BLaER1 (cell line): ENCODE data around the gene CGREF1.

Source experiments
- H3K27ac ChIP-seq: shearing (Covaris generic); formaldehyde crosslinking; 2 replicates; pipeline ENCODE4 v1.8.1; 2022
- H3K27me3 ChIP-seq: shearing (Covaris generic); formaldehyde crosslinking; 2 replicates; pipeline ENCODE4 v1.8.1; 2022
- H3K36me3 ChIP-seq: shearing (Covaris generic); formaldehyde crosslinking; 2 replicates; pipeline ENCODE4 v1.8.1; 2022
- H3K4me1 ChIP-seq: shearing (Covaris generic); formaldehyde crosslinking; 2 replicates; pipeline ENCODE4 v1.8.1; 2022
- H3K4me2 ChIP-seq: shearing (Covaris generic); formaldehyde crosslinking; 2 replicates; pipeline ENCODE4 v1.8.1; 2022
- H3K4me3 ChIP-seq: shearing (Covaris generic); formaldehyde crosslinking; 2 replicates; pipeline ENCODE4 v1.8.1; 2022
- H3K9ac ChIP-seq: shearing (Covaris generic); formaldehyde crosslinking; 2 replicates; pipeline ENCODE4 v1.8.1; 2022
- H3K9me3 ChIP-seq: shearing (Covaris generic); formaldehyde crosslinking; 2 replicates; pipeline ENCODE4 v1.8.1; 2022
- H4K20me1 ChIP-seq: shearing (Covaris generic); formaldehyde crosslinking; 2 replicates; pipeline ENCODE4 v1.8.1; 2022
- Cebpa-rat ChIP-seq: shearing (Covaris generic); IDR thresholded peaks from 2 replicates; pipeline ENCODE4 v1.8.1; 2022

CGREF1 gene

DNA sequence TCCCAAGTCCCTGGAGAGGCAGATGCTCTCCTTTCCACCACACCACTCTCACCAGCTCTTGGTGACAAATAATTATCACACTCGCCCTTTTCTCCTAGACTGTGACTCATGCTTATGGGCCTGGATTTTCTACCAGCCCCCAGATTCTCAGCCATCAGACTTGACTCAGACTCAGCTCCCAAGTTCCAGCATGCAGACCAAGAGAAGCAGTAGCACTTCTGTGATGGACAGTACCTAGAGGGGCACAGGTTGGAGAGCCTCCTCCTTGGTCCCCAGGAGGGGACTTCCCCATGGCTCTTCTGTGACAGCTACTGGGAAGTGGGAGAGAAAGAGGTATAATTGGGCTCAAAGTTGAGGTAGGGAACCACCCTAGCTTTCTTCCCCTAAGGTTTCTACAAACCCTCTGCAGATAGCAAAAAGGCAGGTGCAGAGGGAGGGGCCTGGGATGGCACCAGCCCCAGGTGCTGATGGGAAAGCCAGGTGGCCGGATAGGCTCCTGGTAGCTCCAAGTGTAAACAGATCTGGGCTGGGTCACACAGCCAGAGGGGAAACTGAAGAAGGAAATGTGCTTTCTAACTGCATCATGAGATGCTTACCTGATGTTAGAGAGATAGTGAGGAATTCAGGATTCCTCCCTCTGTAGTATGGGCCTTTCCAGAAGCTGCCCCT, 34.0 kb upstream of the CGREF1 start:
- no peaks in the 10 kb centered on the region for H4K20me1 ChIP-seq
- H3K27ac ChIP-seq = no peak overlapping the region
- no peak overlapping the region for H3K4me3 ChIP-seq
- no peaks in the 10 kb centered on the region for H3K9me3 ChIP-seq
- H3K9ac ChIP-seq = no peak overlapping the region
- H3K4me1 ChIP-seq = peaks cover 3% of the 10 kb centered on the region
- H3K36me3 ChIP-seq = no peaks in the 10 kb centered on the region
- no peaks in the 10 kb centered on the region for H3K27me3 ChIP-seq
- no peak for TF ChIP-seq Cebpa-rat
- no peak overlapping the region for H3K4me2 ChIP-seq

DNA sequence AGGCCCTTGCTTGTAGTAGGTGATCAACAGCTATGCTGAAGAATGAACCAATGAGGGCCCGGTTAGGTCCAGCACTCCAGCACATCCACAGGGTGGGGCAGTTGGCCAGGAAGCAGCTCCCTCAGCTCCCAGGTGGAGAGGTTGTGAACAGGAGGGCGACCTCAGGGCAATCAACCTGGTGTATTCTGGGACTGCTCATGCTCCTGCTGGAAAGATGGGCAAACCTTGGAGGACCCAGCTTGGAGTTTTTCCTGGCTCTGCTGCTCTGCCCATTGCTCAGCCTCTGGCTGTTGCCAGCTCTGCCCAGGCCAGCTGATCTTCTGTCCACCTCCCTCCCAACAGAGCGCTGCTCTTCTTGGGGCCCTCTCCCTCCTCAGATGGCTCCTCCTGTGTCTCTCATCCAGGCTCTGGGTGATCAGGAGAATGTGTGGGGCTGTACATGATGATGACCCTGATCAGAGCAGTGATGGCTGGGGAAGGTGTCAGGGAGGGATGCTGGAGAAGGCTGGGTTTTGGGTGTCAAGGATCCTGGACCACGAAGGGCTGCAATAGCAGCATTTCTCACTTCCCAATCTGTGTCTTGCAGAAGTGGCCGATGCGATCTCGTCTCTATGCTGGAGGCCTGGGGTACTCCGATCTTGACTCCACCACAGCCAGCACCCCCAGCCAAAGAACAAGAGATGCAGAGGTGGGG, 33.3 kb upstream of the CGREF1 start:
- no peak for TF ChIP-seq Cebpa-rat
- no peaks in the 10 kb centered on the region for H3K9me3 ChIP-seq
- H3K4me3 ChIP-seq = no peak overlapping the region
- H3K27me3 ChIP-seq = no peaks in the 10 kb centered on the region
- H3K9ac ChIP-seq = no peak overlapping the region
- no peaks in the 10 kb centered on the region for H4K20me1 ChIP-seq
- H3K36me3 ChIP-seq = no peaks in the 10 kb centered on the region
- H3K4me1 ChIP-seq = peaks cover 10% of the 10 kb centered on the region
- H3K4me2 ChIP-seq = no peak overlapping the region
- no peak overlapping the region for H3K27ac ChIP-seq

DNA sequence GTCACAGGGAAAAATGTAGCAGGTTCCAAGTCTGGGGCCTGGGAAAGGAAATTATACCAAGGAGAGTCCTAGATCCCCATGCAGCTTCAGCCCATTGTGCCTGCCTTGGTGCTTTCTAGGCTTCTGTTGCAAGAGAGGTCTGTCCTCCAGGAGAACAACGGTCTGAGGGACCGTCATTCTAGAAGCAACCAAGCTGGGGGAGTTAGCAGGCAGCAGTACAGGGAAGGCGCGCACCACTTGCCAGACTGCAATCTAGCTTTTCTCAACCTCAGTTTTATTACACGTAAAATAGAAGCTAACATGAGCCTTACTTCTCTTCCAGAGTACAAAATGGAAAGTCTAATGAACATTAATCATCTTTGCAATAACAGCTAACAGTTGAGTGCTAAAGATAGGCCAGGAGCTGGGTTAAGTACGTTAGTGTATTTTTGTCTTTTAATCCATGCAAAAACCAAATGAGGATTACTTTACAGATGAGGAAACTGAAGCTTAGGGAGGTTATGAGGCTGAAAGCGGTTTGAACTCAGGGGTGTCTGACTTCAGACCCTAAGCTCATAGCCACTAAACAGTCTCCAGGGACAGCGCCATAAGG, 31.8 kb upstream of the CGREF1 start:
- Histone ChIP-seq H3K4me1 (peaks cover 14% of the 10 kb centered on the region), H3K27me3 (no peaks in the 10 kb centered on the region), H3K36me3 (no peaks in the 10 kb centered on the region), H3K4me3 (no peak overlapping the region), H3K27ac (no peak overlapping the region), H4K20me1 (no peaks in the 10 kb centered on the region), H3K9ac (no peak overlapping the region), H3K9me3 (no peaks in the 10 kb centered on the region), H3K4me2 (no peak overlapping the region)
- TF ChIP-seq Cebpa-rat = no peak

- H3K4me1 ChIP-seq = peaks cover 14% of the 10 kb centered on the region
- no peak overlapping the region for H3K27ac ChIP-seq
- H3K9me3 ChIP-seq = no peaks in the 10 kb centered on the region
- no peak overlapping the region for H3K9ac ChIP-seq
- TF ChIP-seq Cebpa-rat = no peak
- no peaks in the 10 kb centered on the region for H4K20me1 ChIP-seq
- no peaks in the 10 kb centered on the region for H3K36me3 ChIP-seq
- H3K4me3 ChIP-seq = no peak overlapping the region
- H3K4me2 ChIP-seq = no peak overlapping the region
- no peaks in the 10 kb centered on the region for H3K27me3 ChIP-seq
Measured at GRCh38 chr2:27149570-27150405, 30.9 kb upstream of the CGREF1 start.

- H3K4me1 ChIP-seq = peaks cover 14% of the 10 kb centered on the region
- H3K9me3 ChIP-seq = no peaks in the 10 kb centered on the region
- no peak for TF ChIP-seq Cebpa-rat
- no peak within 1 kb of the TSS for H3K9ac ChIP-seq
- no peak within 1 kb of the TSS for H3K4me3 ChIP-seq
- H3K27me3 ChIP-seq = no peaks in the 10 kb centered on the region
- H3K27ac ChIP-seq = no peak within 1 kb of the TSS
- H4K20me1 ChIP-seq = no peaks in the 10 kb centered on the region
- H3K36me3 ChIP-seq = no peaks in the 10 kb centered on the region
- peak within 1 kb of the TSS; percentile 45 for H3K4me2 ChIP-seq
Measured at GRCh38 chr2:27148801-27149439, 30.0 kb upstream of the CGREF1 start, which contains the start of gene TCF23. Gene TCF23, plus strand, starts transcription at chr2:27149004. Its CDS starts 130 bp downstream, at chr2:27149134.

GRCh38 chr2:27147935-27148334, 29.0 kb upstream of the CGREF1 start:
- H3K9ac ChIP-seq = no peak overlapping the region
- no peak overlapping the region for H3K27ac ChIP-seq
- no peaks in the 10 kb centered on the region for H3K9me3 ChIP-seq
- no peaks in the 10 kb centered on the region for H3K36me3 ChIP-seq
- H3K4me2 ChIP-seq = peak overlapping the region; percentile 45
- H3K27me3 ChIP-seq = no peaks in the 10 kb centered on the region
- peaks cover 14% of the 10 kb centered on the region for H3K4me1 ChIP-seq
- no peaks in the 10 kb centered on the region for H4K20me1 ChIP-seq
- TF ChIP-seq Cebpa-rat = no peak
- no peak overlapping the region for H3K4me3 ChIP-seq

DNA sequence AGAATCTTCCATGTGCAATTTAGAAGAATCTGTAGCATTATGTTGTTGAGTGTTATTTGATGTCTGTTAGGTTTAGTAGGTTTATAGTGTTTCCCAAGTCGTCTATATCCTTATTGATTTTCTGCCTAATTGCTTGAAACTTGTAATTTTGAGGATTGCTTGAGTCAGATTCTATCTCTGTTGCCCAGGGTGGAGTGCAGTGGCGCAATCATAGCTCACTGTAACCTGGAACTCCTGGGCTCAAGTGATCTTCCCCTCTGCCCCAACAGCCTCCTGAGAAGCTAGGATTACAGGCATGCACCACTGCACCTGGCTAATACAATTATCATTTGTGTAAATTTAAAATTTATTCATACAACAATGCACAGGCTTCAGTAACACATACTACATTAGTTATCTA, 26.8 kb upstream of the CGREF1 start:
- H3K9me3 ChIP-seq = no peaks in the 10 kb centered on the region
- H3K36me3 ChIP-seq = no peaks in the 10 kb centered on the region
- H3K27me3 ChIP-seq = no peaks in the 10 kb centered on the region
- H3K27ac ChIP-seq = no peak overlapping the region
- H3K4me3 ChIP-seq = no peak overlapping the region
- no peaks in the 10 kb centered on the region for H4K20me1 ChIP-seq
- peaks cover 14% of the 10 kb centered on the region for H3K4me1 ChIP-seq
- no peak for TF ChIP-seq Cebpa-rat
- H3K9ac ChIP-seq = no peak overlapping the region
- no peak overlapping the region for H3K4me2 ChIP-seq

DNA sequence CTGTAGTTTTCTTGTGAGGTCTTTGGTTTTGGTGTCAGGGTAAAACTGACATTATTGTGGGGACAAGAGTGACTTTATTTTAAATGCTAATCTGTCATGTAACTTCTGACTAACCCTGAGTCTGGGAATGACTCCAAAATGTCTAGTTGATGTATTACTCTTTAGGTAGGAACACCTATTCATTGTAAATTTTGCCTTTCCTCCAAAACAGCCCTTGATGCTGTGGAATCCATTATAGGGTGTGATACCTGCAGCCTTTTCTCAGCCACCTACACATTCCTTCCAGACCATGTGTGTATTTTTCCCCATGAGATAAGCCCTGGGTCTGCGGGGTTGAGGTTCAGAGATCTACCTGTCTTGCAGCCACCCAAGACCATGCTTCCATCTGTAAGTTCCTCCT, 24.4 kb upstream of the CGREF1 start:
- H3K9ac ChIP-seq = no peak overlapping the region
- no peaks in the 10 kb centered on the region for H4K20me1 ChIP-seq
- TF ChIP-seq Cebpa-rat = no peak
- H3K4me3 ChIP-seq = no peak overlapping the region
- H3K4me1 ChIP-seq = peaks cover 14% of the 10 kb centered on the region
- H3K9me3 ChIP-seq = no peaks in the 10 kb centered on the region
- H3K27me3 ChIP-seq = no peaks in the 10 kb centered on the region
- H3K36me3 ChIP-seq = no peaks in the 10 kb centered on the region
- no peak overlapping the region for H3K4me2 ChIP-seq
- no peak overlapping the region for H3K27ac ChIP-seq

DNA sequence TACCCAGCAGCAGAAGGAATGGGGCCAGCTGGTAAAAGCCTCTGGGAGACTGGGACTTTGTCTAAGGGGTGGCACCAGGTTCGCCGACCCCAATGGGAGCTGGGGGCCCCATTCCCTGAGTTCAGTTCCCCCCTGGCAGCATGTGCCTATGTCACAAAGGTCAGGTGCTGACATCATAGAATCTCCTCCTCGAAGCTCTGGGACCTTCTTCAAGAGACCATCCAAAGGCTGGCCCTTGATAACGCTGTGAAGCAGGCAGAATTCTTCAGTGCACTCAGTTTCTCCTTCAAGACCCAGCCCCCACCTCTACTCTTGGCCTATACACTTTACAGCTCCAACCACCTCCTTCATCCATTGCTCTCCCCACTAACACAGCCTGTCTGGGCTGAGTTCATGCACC, 20.4 kb upstream of the CGREF1 start, which contains the start of gene PRR30:
PRR30 (minus strand) TSS at position 101 of the 400 bp plus-strand sequence. CDS start 1,081 bp downstream, outside the sequence.
- Histone ChIP-seq H3K4me1 (peaks cover 16% of the 10 kb centered on the region), H3K27ac (no peak within 1 kb of the TSS), H3K36me3 (no peaks in the 10 kb centered on the region), H3K9ac (no peak within 1 kb of the TSS), H3K4me3 (no peak within 1 kb of the TSS), H3K4me2 (no peak within 1 kb of the TSS), H4K20me1 (no peaks in the 10 kb centered on the region), H3K27me3 (no peaks in the 10 kb centered on the region), H3K9me3 (no peaks in the 10 kb centered on the region)
- no peak for TF ChIP-seq Cebpa-rat
